ENCODE results near the gene IBTK.
A peak's percentile ranks its signal among the peaks of the same experiment; 100 is the strongest.
"Not testable (repeated sequence)": the region's sequence is repeated elsewhere in the genome, so short reads cannot be mapped to it uniquely, and the experiment has no call there.

The IBTK gene

GRCh38 chr6:82247505-82248272, at the start of gene IBTK:
TSS of gene IBTK (minus strand) at chr6:82247744. CDS start at chr6:82240486, 7,258 bp downstream.
- peak; percentile 92 for DNase-seq

- DNase-seq, result no peak
These were observed 36.3 kb upstream of the IBTK start for GRCh38 chr6:82283771-82284410.

- not testable (repeated sequence) for DNase-seq
These were observed 34.0 kb upstream of the IBTK start for GRCh38 chr6:82281550-82281949.

GRCh38 chr6:82277686-82278085, 30.1 kb upstream of the IBTK start:
- DNase-seq, result no peak

- no peak for DNase-seq
These were observed 28.1 kb upstream of the IBTK start for GRCh38 chr6:82275686-82276085.

- no peak for DNase-seq
These were observed 25.8 kb upstream of the IBTK start for GRCh38 chr6:82273295-82273694.

GRCh38 chr6:82270881-82271635, 23.5 kb upstream of the IBTK start:
- DNase-seq, result peak; percentile 54

- DNase-seq, result no peak
These were observed 20.8 kb upstream of the IBTK start for GRCh38 chr6:82268301-82268846.

GRCh38 chr6:82264824-82265223, 17.3 kb upstream of the IBTK start:
- DNase-seq, result no peak

- DNase-seq, result no peak
These were observed 16.8 kb upstream of the IBTK start for GRCh38 chr6:82264321-82264720.

GRCh38 chr6:82263916-82264315, 16.4 kb upstream of the IBTK start:
- DNase-seq, result no peak

- DNase-seq, result no peak
These were observed 13.6 kb upstream of the IBTK start for GRCh38 chr6:82260997-82261732.

- no peak for DNase-seq
These were observed 11.8 kb upstream of the IBTK start for GRCh38 chr6:82259389-82259788.

GRCh38 chr6:82257088-82257774, 9.7 kb upstream of the IBTK start:
- DNase-seq, result no peak

- not testable (repeated sequence) for DNase-seq
These were observed 7.2 kb upstream of the IBTK start for GRCh38 chr6:82254722-82255121.

- peak; percentile 26 for DNase-seq
These were observed 4.4 kb upstream of the IBTK start for GRCh38 chr6:82251942-82252341.

GRCh38 chr6:82249381-82250253, 2.1 kb upstream of the IBTK start:
- no peak for DNase-seq

- DNase-seq, result no peak
These were observed 760 bp upstream of the IBTK start for GRCh38 chr6:82248273-82248735.

- no peak for DNase-seq
These were observed 591 bp downstream of the IBTK start for GRCh38 chr6:82246802-82247504.

GRCh38 chr6:82246370-82246769, 1.2 kb downstream of the IBTK start:
- no peak for DNase-seq
